VCaP (cell line): Measurements from ENCODE around the gene KCNE4.

Experiments used
- H3K27ac ChIP-seq: fragments of 450-650 bp; 2 replicates; pipeline ENCODE4 v1.5.1; 2017
- CTCF ChIP-seq: fragments of 450-650 bp; conservative IDR thresholded peaks from 2 replicates; pipeline ENCODE4 v1.5.1; 2017; ENCODE audit warnings: mild to moderate bottlenecking, moderate library complexity

Gene KCNE4

GRCh38 chr2:223032187-223033142 lies 19.5 kb upstream of the KCNE4 start:
- no peak for TF ChIP-seq CTCF
- H3K27ac ChIP-seq = no peak overlapping the region

- no peak overlapping the region for H3K27ac ChIP-seq
- TF ChIP-seq CTCF = no peak
Measured at GRCh38 chr2:223034221-223034975, 17.6 kb upstream of the KCNE4 start.

GRCh38 chr2:223036790-223037444 lies 15.1 kb upstream of the KCNE4 start:
- no peak for TF ChIP-seq CTCF
- no peak overlapping the region for H3K27ac ChIP-seq

- no peak overlapping the region for H3K27ac ChIP-seq
- TF ChIP-seq CTCF = no peak
Measured at GRCh38 chr2:223037445-223037800, 14.6 kb upstream of the KCNE4 start.

GRCh38 chr2:223039618-223040017 lies 12.4 kb upstream of the KCNE4 start:
- no peak for TF ChIP-seq CTCF

GRCh38 chr2:223040527-223040926 lies 11.5 kb upstream of the KCNE4 start:
- H3K27ac ChIP-seq = no peak overlapping the region
- TF ChIP-seq CTCF = no peak

More at GRCh38 chr2:223039618-223040017, 12.4 kb upstream of the KCNE4 start:
- H3K27ac ChIP-seq = no peak overlapping the region
